IPS-NIHi7 (cell line): ENCODE measurements around the gene LDHAL6B.
A peak's percentile ranks its signal among the peaks of the same experiment; 100 is the strongest.
"Not testable (repeated sequence)": the region's sequence is repeated elsewhere in the genome, so short reads cannot be mapped to it uniquely, and the experiment has no call there.

Experiments used
- DNase-seq: peaks from one replicate; pipeline ENCODE4 v3.0.0; 2012; ENCODE audit warnings: mixed read lengths; ENCODE audit errors: extremely low spot score

LDHAL6B gene

GRCh38 chr15:59206623-59207183 is at the start of gene LDHAL6B:
LDHAL6B (plus strand) TSS chr15:59206843; CDS start chr15:59206941, 98 bp downstream.
- DNase-seq: no peak

GRCh38 chr15:59157396-59157795 is 49.2 kb upstream of the LDHAL6B start:
- DNase-seq: no peak

GRCh38 chr15:59157840-59158700 is 48.6 kb upstream of the LDHAL6B start:
- DNase-seq: no peak

- no peak for DNase-seq
These were observed 48.0 kb upstream of the LDHAL6B start for GRCh38 chr15:59158701-59159034.

GRCh38 chr15:59159210-59159609 is 47.4 kb upstream of the LDHAL6B start:
- DNase-seq: no peak

- peak; percentile 63 for DNase-seq
These were observed 45.6 kb upstream of the LDHAL6B start for GRCh38 chr15:59160880-59161593.

GRCh38 chr15:59162080-59162479 is 44.6 kb upstream of the LDHAL6B start:
- DNase-seq: not testable (repeated sequence)

GRCh38 chr15:59165726-59166125 is 40.9 kb upstream of the LDHAL6B start:
- no peak for DNase-seq

GRCh38 chr15:59166166-59166565 is 40.5 kb upstream of the LDHAL6B start:
- DNase-seq: no peak

GRCh38 chr15:59166601-59167265 is 39.9 kb upstream of the LDHAL6B start:
- DNase-seq: no peak

GRCh38 chr15:59168536-59168935 is 38.1 kb upstream of the LDHAL6B start:
- DNase-seq: no peak

- no peak for DNase-seq
These were observed 37.4 kb upstream of the LDHAL6B start for GRCh38 chr15:59169251-59169708.

- no peak for DNase-seq
These were observed 36.2 kb upstream of the LDHAL6B start for GRCh38 chr15:59170295-59171066.

- DNase-seq: no peak
These were observed 35.6 kb upstream of the LDHAL6B start for GRCh38 chr15:59171067-59171397.

GRCh38 chr15:59172289-59172901 is 34.2 kb upstream of the LDHAL6B start:
- no peak for DNase-seq

- no peak for DNase-seq
These were observed 33.4 kb upstream of the LDHAL6B start for GRCh38 chr15:59173194-59173593.

- no peak for DNase-seq
These were observed 32.4 kb upstream of the LDHAL6B start for GRCh38 chr15:59174151-59174834.

GRCh38 chr15:59174835-59175831 is 31.5 kb upstream of the LDHAL6B start:
- peak; percentile 80 for DNase-seq

- DNase-seq: no peak
These were observed 29.9 kb upstream of the LDHAL6B start for GRCh38 chr15:59176653-59177316.
